Mucosa of stomach (tissue), 1 donor: ENCODE data around the gene PDE4C.

Experiments used
- H3K27me3 ChIP-seq: one replicate; pipeline ENCODE4 v1.7.0; 2013; ENCODE audit warnings: mild to moderate bottlenecking, low read length; ENCODE audit not compliant: control insufficient read depth, insufficient read depth
- H3K36me3 ChIP-seq: one replicate; pipeline ENCODE4 v1.7.0; 2013; ENCODE audit warnings: low read length; ENCODE audit not compliant: control insufficient read depth, insufficient read depth
- H3K4me1 ChIP-seq: one replicate; pipeline ENCODE4 v1.7.0; 2013; ENCODE audit warnings: mild to moderate bottlenecking, low read length; ENCODE audit not compliant: control insufficient read depth, insufficient read depth
- H3K4me3 ChIP-seq: one replicate; pipeline ENCODE4 v1.7.0; 2013; ENCODE audit warnings: low read length
- H3K9ac ChIP-seq: one replicate; pipeline ENCODE4 v1.7.0; 2013; ENCODE audit warnings: mild to moderate bottlenecking, low read length, moderate library complexity
- H3K9me3 ChIP-seq: one replicate; pipeline ENCODE4 v1.7.0; 2013; ENCODE audit warnings: mild to moderate bottlenecking, low read length, moderate library complexity; ENCODE audit not compliant: control insufficient read depth
- donor health status: Pancreatic carcinoma.

PDE4C gene

GRCh38 chr19:18183529-18183928, 42.7 kb downstream of the PDE4C start:
- H3K36me3 ChIP-seq = no peaks in the 10 kb centered on the region
- no peaks in the 10 kb centered on the region for H3K27me3 ChIP-seq
- no peak overlapping the region for H3K4me3 ChIP-seq
- no peaks in the 10 kb centered on the region for H3K9me3 ChIP-seq
- H3K4me1 ChIP-seq = no peaks in the 10 kb centered on the region
- H3K9ac ChIP-seq = no peak overlapping the region

GRCh38 chr19:18179957-18180356, 46.3 kb downstream of the PDE4C start:
- no peaks in the 10 kb centered on the region for H3K27me3 ChIP-seq
- H3K4me1 ChIP-seq = peaks cover 2% of the 10 kb centered on the region
- no peak overlapping the region for H3K9ac ChIP-seq
- H3K36me3 ChIP-seq = no peaks in the 10 kb centered on the region
- H3K4me3 ChIP-seq = no peak overlapping the region
- H3K9me3 ChIP-seq = no peaks in the 10 kb centered on the region

- H3K27me3 ChIP-seq = no peaks in the 10 kb centered on the region
- no peaks in the 10 kb centered on the region for H3K9me3 ChIP-seq
- H3K4me3 ChIP-seq = no peak overlapping the region
- H3K36me3 ChIP-seq = no peaks in the 10 kb centered on the region
- peaks cover 16% of the 10 kb centered on the region for H3K4me1 ChIP-seq
- H3K9ac ChIP-seq = no peak overlapping the region
Observed at GRCh38 chr19:18176367-18177310, 49.6 kb downstream of the PDE4C start.

- Histone ChIP-seq H3K9ac (no peak overlapping the region), H3K9me3 (no peaks in the 10 kb centered on the region), H3K4me3 (no peak overlapping the region), H3K4me1 (peaks cover 16% of the 10 kb centered on the region), H3K36me3 (no peaks in the 10 kb centered on the region), H3K27me3 (no peaks in the 10 kb centered on the region)
Observed at GRCh38 chr19:18174983-18175382, 51.3 kb downstream of the PDE4C start.
